PFSK-1 (cell line): ENCODE measurements around the gene USP35.

Experiments used
- FOXP2 ChIP-seq: optimal IDR thresholded peaks from 2 replicates; pipeline ENCODE3; 2011; ENCODE audit warnings: borderline replicate concordance, control low read depth, inconsistent platforms; ENCODE audit not compliant: insufficient read depth; ENCODE audit errors: extremely low read length, extremely low read depth
- POLR2AphosphoS5 ChIP-seq: IDR thresholded peaks from 2 replicates; pipeline ENCODE4 v1.6.1; 2012; ENCODE audit warnings: low read depth, mild to moderate bottlenecking, control low read depth, low read length, moderate library complexity
- REST ChIP-seq, 2 experiments: IDR thresholded peaks; 2 replicates each; pipeline versions ENCODE4 v1.6.1 to v1.8.0; 2011 to 2012; ENCODE audit warnings: low read depth in 2 of 2, low read length in 2 of 2, control low read depth in 1 of 2, inconsistent platforms in 1 of 2, mild to moderate bottlenecking in 1 of 2, moderate library complexity in 1 of 2; ENCODE audit not compliant: insufficient read depth in 1 of 2
- SIN3A ChIP-seq: IDR thresholded peaks from 2 replicates; pipeline ENCODE4 v1.6.1; 2012; ENCODE audit warnings: mild to moderate bottlenecking, low read length, moderate library complexity, borderline replicate concordance; ENCODE audit not compliant: insufficient read depth
- TAF1 ChIP-seq: IDR thresholded peaks from 2 replicates; pipeline ENCODE4 v1.6.1; 2012; ENCODE audit warnings: low read length, control low read depth, borderline replicate concordance; ENCODE audit not compliant: insufficient read depth

The USP35 gene

GRCh38 chr11:78207532-78208256, 19.0 kb downstream of the USP35 start:
- TF ChIP-seq FOXP2 = no peak
- TF ChIP-seq POLR2AphosphoS5 = no peak
- TF ChIP-seq TAF1 = no peak
- TF ChIP-seq SIN3A = no peak
- no peak for TF ChIP-seq REST (IDR thresholded peaks at IDR 0.05; ENCODE audit: insufficient read depth in 1 of 2, low read depth in 2 of 2, low read length in 2 of 2)

GRCh38 chr11:78208257-78209165, 19.8 kb downstream of the USP35 start:
- TF ChIP-seq FOXP2 (no peak), TAF1 (no peak), POLR2AphosphoS5 (no peak), SIN3A (no peak), REST (IDR thresholded peaks at IDR 0.05; ENCODE audit: insufficient read depth in 1 of 2, low read depth in 2 of 2, low read length in 2 of 2) (no peak)

GRCh38 chr11:78209478-78209877, 20.8 kb downstream of the USP35 start:
- TF ChIP-seq REST (IDR thresholded peaks at IDR 0.05; ENCODE audit: insufficient read depth in 1 of 2, low read depth in 2 of 2, low read length in 2 of 2) (no peak), TAF1 (no peak), FOXP2 (no peak), SIN3A (no peak), POLR2AphosphoS5 (no peak)

DNA sequence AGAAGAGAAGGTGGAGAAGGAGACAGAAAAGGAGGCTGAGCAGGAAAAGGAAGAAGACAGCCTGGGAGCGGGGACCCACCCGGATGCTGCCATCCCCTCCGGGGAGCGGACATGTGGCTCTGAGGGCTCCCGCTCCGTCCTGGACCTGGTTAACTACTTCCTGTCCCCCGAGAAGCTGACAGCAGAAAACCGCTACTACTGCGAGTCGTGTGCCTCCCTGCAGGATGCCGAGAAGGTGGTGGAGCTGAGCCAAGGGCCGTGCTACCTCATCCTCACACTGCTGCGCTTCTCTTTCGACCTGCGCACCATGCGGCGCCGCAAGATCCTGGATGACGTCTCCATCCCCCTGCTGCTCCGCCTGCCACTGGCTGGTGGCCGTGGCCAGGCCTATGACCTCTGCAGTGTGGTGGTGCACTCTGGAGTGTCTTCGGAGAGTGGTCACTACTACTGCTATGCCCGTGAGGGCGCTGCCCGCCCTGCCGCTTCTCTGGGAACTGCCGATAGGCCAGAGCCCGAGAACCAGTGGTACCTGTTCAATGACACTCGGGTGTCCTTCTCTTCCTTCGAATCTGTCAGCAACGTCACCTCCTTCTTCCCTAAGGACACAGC, 21.4 kb downstream of the USP35 start:
- no peak for TF ChIP-seq REST (IDR thresholded peaks at IDR 0.05; ENCODE audit: insufficient read depth in 1 of 2, low read depth in 2 of 2, low read length in 2 of 2)
- TF ChIP-seq FOXP2 = no peak
- TF ChIP-seq SIN3A = no peak
- TF ChIP-seq TAF1 = no peak
- TF ChIP-seq POLR2AphosphoS5 = no peak
